K562 (cell line): Measurements from ENCODE around the gene ERN1. TPM values are rescaled to one million over a fixed set of nuclear protein-coding genes. Genes with fewer than 3 reads are reported as not detected.

Source experiments
- ATF7 ChIP-seq: fragments of 450-650 bp; IDR thresholded peaks from 2 replicates; pipeline ENCODE4 v1.7.1; 2014; ENCODE audit warnings: mild to moderate bottlenecking, moderate library complexity
- DPF2 ChIP-seq: fragments of 450-650 bp; IDR thresholded peaks from 2 replicates; pipeline ENCODE4 v1.6.1; 2016
- ETV5 ChIP-seq: sonication (generic); formaldehyde crosslinking; IDR thresholded peaks from 2 replicates; pipeline ENCODE4 v1.4.0; 2020; ENCODE audit warnings: low read depth, mild to moderate bottlenecking, missing genetic modification reagents
- GATAD2A ChIP-seq: fragments of 450-650 bp; IDR thresholded peaks from 2 replicates; pipeline ENCODE4 v1.6.1; 2017
- HMGN3 ChIP-seq: IDR thresholded peaks from 2 replicates; pipeline ENCODE4 v1.6.1; 2011; ENCODE audit warnings: borderline replicate concordance, low read depth, mild to moderate bottlenecking, mixed read lengths, low read length; ENCODE audit not compliant: insufficient read length; ENCODE audit errors: extremely low read depth
- LCOR ChIP-seq: sonication (generic); formaldehyde crosslinking; IDR thresholded peaks from 2 replicates; pipeline ENCODE4 v1.8.0; 2022; ENCODE audit warnings: mild to moderate bottlenecking, missing genetic modification reagents
- MEIS2 ChIP-seq: fragments of 450-650 bp; IDR thresholded peaks from 2 replicates; pipeline ENCODE4 v1.6.1; 2014; ENCODE audit warnings: mild to moderate bottlenecking; ENCODE audit not compliant: partially characterized antibody
- MYBL2 ChIP-seq, 2 experiments: fragments of 450-650 bp in 1 of 2; sonication (generic) in 1 of 2; formaldehyde crosslinking in 1 of 2; IDR thresholded peaks; 2 replicates each; pipeline versions ENCODE4 v1.6.1 to v1.8.1; 2017 to 2022; ENCODE audit warnings: borderline replicate concordance in 1 of 2, inconsistent platforms in 1 of 2, low read depth in 1 of 2, mild to moderate bottlenecking in 1 of 2, missing genetic modification reagents in 1 of 2, moderate library complexity in 1 of 2
- SREBF1 ChIP-seq: fragments of 150-350 bp; IDR thresholded peaks from 2 replicates; pipeline ENCODE4 v1.6.1; 2014; ENCODE audit warnings: antibody characterized with exemption, low read depth, low read length, borderline replicate concordance
- TRIM24 ChIP-seq, 2 experiments: fragments of 450-650 bp; IDR thresholded peaks; 2 replicates each; pipeline ENCODE4 v1.6.1; 2016
- TRIM25 ChIP-seq: fragments of 450-650 bp; IDR thresholded peaks from 2 replicates; pipeline ENCODE4 v1.7.0; 2016; ENCODE audit warnings: borderline replicate concordance
- XRCC4 ChIP-seq: IDR thresholded peaks from one replicate; pipeline ENCODE4 v1.6.1; 2011; ENCODE audit not compliant: insufficient read depth, insufficient read length; ENCODE audit errors: extremely low read depth
- YY1 ChIP-seq, 3 experiments: IDR thresholded peaks; 2 replicates each; pipeline ENCODE4 v1.6.1; 2011; ENCODE audit warnings: low read length in 2 of 3, mild to moderate bottlenecking in 2 of 3, moderate library complexity in 2 of 3, borderline replicate concordance in 1 of 3, control low read depth in 1 of 3, low read depth in 1 of 3; ENCODE audit not compliant: insufficient read depth in 3 of 3, insufficient replicate concordance in 2 of 3, control insufficient read depth in 1 of 3, insufficient read length in 1 of 3; ENCODE audit errors: extremely low read depth in 1 of 3
- ZEB2 ChIP-seq: fragments of 450-650 bp; IDR thresholded peaks from 2 replicates; pipeline ENCODE4 v1.6.1; 2016
- ZNF175 ChIP-seq: fragments of 200-800 bp; sonication (Bioruptor generic); IDR thresholded peaks from 2 replicates; pipeline ENCODE4 v1.6.1; 2016; ENCODE audit warnings: low read depth, mild to moderate bottlenecking, missing genetic modification characterization, missing compliant biosample characterization
- ZNF507 ChIP-seq: conservative IDR thresholded peaks from 2 replicates; pipeline ENCODE4 v1.6.1; 2017; ENCODE audit warnings: missing genetic modification characterization, missing compliant biosample characterization
- ZNF830 ChIP-seq: fragments of 250-450 bp; sonication (Bioruptor Pico); IDR thresholded peaks from 2 replicates; pipeline ENCODE4 v1.5.0; 2021; ENCODE audit warnings: mild to moderate bottlenecking
- polyA plus RNA-seq, 8 experiments: library from polyadenylated mRNA; depleted of rRNA in 4 of 8; stranded (reverse) in 5 of 8; unstranded in 3 of 8; fragments of >200 nt; fragmentation: Nextera tagmentation in 2 of 8; fragmentation: Illumina TruSeq in 1 of 8; extraction: Ambion mirVana in 2 of 8; extraction: Trizol in 1 of 8; gene quantifications; 2 replicates each; pipeline versions ENCODE4 v1.2.1 to v1.2.3, GENCODE V29; 2011 to 2014; ENCODE audit warnings: inconsistent platforms in 1 of 8, missing spikeins in 1 of 8
- total RNA-seq, 7 experiments: library from RNA; depleted of rRNA in 6 of 7; stranded (reverse); fragments of >200 nt in 6 of 7; fragmentation: Illumina TruSeq in 2 of 7; extraction: Trizol in 2 of 7; gene quantifications; 2 replicates each; pipeline versions ENCODE4 v1.2.1 to v1.2.3, GENCODE V29; 2011 to 2021; ENCODE audit warnings: low replicate concordance in 1 of 7
- TF ChIP-seq, protein P1 (sequence below): fragments of 250-450 bp; sonication (Bioruptor Pico); IDR thresholded peaks from 2 replicates; pipeline ENCODE4 v1.5.0; 2021; ENCODE audit warnings: mild to moderate bottlenecking, moderate library complexity
- TF ChIP-seq, protein P2 (sequence below): fragments of 450-650 bp; IDR thresholded peaks from 2 replicates; pipeline ENCODE4 v1.6.1; 2018; ENCODE audit not compliant: partially characterized antibody

The ERN1 gene
- total and polyA plus RNA-seq, 9 of the 15 experiments (the other 6 are each of a cell fraction or from before 2014, with no cell fraction given), result 2.1 to 22.5 (median 7.3) TPM

- TF ChIP-seq MYBL2 (IDR thresholded peaks at IDR 0.05; ENCODE audit: low read depth) (no peak), MYBL2 (CRISPR knock-in tag; IDR thresholded peaks at IDR 0.05; ENCODE audit: borderline replicate concordance) (no peak), GATAD2A (0 out of 2 replicates have a peak, but pooled peaks have one; percentile 39), MEIS2 (peak; percentile 50), ZNF830 (CRISPR knock-in tag) (no peak), ZNF175 (CRISPR knock-in tag) (0 out of 2 replicates have a peak, but pooled peaks have one; percentile 52), LCOR (CRISPR knock-in tag) (peak; percentile 88; the same call in 1 of the 2 replicates), HMGN3 (no peak), ZNF507 (tag) (no peak), TRIM24 (IDR thresholded peaks at IDR 0.05) (no peak), TRIM25 (no peak), ETV5 (CRISPR knock-in tag) (peak; percentile 71), YY1 (IDR thresholded peaks at IDR 0.05; ENCODE audit: borderline replicate concordance in 1 of 3, control insufficient read depth in 1 of 3, extremely low read depth in 1 of 3, insufficient read depth in 3 of 3, insufficient read length in 1 of 3, insufficient replicate concordance in 2 of 3, low read depth in 1 of 3, low read length in 2 of 3) (peak in 2 of 3 experiments; percentile 21 to 61), XRCC4 (no peak), ZEB2 (peak; percentile 67; the same call in 1 of the 2 replicates), SREBF1 (no peak), ATF7 (peak; percentile 86), DPF2 (peak; percentile 55; the same call in 1 of the 2 replicates)
- TF ChIP-seq, protein P1, sequence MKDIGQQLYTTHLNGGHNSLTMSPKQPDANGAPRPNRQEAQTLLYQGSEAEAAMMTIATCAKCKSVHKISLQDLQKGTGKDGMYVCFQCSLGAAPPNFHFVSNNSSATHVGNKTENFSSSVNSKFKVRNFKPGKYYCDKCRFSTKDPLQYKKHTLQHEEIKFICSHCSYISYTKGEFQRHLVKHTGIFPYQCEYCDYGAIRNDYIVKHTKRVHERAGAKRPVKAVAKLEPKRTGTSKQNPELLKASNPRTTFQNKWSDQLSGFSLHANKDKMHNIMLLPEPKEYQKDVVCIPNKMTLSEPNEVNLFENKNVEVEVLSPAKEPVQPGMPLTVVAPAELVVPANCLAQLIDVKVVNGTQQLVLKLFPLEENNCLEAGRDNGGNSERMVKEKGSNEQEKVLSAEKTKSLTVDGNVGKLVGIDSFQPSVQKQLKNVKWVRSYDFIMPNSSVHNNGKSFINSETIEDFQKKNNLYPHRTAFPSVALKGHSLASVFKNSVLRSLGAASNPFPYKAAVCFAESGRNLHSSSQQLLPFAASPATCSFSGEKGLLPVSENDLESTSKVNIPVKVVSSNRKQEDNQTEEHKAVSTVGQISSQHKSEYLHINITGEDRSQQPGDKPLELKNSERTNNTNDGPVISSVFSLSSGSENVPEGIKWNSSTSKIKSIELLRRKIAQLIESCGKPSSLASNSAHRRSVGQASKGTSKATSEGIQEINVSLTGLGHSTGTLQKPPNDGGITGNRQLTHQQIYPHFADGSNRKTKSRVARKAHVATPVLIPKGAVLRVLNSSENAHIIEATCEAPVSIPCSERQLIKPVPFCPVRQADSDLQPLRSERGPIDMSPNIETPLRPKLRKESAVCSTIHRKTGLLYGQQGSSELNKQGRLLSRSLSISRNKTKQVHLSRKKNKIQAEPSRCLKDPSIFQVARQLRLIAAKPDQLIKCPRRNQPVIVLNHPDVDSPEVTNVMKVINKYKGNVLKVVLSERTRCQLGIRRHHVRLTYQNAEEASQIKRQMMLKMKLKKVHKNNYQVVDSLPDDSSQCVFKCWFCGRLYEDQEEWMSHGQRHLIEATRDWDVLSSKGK (CRISPR knock-in tag), result no peak
- TF ChIP-seq, protein P2, sequence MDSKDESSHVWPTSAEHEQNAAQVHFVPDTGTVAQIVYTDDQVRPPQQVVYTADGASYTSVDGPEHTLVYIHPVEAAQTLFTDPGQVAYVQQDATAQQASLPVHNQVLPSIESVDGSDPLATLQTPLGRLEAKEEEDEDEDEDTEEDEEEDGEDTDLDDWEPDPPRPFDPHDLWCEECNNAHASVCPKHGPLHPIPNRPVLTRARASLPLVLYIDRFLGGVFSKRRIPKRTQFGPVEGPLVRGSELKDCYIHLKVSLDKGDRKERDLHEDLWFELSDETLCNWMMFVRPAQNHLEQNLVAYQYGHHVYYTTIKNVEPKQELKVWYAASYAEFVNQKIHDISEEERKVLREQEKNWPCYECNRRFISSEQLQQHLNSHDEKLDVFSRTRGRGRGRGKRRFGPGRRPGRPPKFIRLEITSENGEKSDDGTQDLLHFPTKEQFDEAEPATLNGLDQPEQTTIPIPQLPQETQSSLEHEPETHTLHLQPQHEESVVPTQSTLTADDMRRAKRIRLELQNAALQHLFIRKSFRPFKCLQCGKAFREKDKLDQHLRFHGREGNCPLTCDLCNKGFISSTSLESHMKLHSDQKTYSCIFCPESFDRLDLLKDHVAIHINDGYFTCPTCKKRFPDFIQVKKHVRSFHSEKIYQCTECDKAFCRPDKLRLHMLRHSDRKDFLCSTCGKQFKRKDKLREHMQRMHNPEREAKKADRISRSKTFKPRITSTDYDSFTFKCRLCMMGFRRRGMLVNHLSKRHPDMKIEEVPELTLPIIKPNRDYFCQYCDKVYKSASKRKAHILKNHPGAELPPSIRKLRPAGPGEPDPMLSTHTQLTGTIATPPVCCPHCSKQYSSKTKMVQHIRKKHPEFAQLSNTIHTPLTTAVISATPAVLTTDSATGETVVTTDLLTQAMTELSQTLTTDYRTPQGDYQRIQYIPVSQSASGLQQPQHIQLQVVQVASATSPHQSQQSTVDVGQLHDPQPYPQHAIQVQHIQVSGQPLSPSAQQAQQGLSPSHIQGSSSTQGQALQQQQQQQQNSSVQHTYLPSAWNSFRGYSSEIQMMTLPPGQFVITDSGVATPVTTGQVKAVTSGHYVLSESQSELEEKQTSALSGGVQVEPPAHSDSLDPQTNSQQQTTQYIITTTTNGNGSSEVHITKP, result peak; percentile 43
Measured at GRCh38 chr17:64025732-64026294, 104.1 kb downstream of the ERN1 start (continued).
